Measurements from ENCODE around the gene UBE2V1. TPM values are rescaled to one million over a fixed set of nuclear protein-coding genes. Genes with fewer than 3 reads are reported as not detected.
"Not testable (repeated sequence)": the region's sequence is repeated elsewhere in the genome, so short reads cannot be mapped to it uniquely, and the experiment has no call there.

UBE2V1 gene
- total RNA-seq, 2 experiments from 2014 or later, result 167 to 174 TPM

DNA sequence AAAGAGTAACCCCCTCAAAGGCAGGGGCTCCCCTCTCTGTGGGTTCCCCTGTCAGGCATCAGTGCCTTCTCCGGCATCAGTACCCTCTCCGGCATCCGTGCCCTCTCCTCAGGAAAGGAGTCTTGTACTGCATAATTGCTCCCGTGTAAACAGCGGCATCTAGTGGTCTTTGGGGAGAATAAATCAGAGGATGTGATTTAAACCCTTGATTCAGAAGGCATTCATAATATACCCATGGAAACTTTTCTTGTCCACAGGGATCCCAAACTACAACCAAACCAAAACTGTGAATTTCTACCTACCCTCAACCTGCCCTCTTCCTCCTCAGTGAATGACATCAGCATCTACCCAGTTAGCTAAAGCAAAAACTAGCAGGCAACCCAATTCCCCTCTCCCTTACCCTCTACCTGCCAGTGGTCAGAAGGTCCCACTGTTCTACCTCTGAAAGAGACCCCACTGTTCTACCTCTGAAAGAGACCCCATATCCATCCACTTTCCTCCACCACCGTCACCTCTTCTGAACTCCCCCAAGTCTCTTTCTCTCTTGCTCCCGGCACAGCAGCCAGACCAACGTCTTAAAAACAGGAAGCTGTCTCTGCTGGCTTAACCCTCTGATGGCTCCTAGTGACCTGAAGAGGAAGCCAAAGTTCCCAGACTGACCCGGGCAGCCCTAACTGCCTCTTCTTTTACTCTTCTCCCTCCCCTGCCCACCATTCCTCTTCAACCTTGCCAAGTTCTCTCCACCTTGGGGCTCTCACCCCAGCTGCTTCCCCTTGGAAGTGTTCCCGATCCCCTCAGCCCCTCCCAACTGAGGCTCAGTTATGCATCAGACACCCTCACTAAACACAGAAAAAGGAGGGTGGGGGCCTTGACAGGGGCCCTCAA, 27.2 kb downstream of the UBE2V1 start:
- POLR2A ChIA-PET, result interaction anchor here (0.6 kb wide), 1 partner anchor 15 kb away, joined by 3 read pairs; no protein-coding TSS in a partner anchor
- CTCF ChIA-PET, result interaction anchor here (0.6 to 4.7 kb wide), 13 partner anchors 9 to 131 kb away, joined by 3 to 28 read pairs (median 4); no protein-coding TSS in a partner anchor

DNA sequence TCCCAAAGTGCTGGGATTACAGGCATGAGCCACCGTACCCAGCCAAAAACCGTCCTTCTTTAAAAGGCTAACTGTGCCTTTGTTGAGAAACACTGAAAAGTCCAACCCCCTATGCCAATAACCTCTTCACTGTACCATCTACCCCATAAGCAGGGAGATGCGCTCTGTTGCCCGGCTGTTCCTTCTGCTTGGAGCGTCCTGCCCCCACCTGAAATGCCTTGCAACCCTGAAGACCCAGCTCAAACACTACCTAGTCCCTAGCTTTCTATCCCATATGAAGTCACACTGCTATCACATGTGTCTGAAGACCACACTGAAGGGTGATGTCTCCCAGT, 27.8 kb downstream of the UBE2V1 start:
- CTCF ChIA-PET, result interaction anchor here (0.6 to 4.7 kb wide), 14 partner anchors 9 to 132 kb away, joined by 3 to 28 read pairs (median 4); no protein-coding TSS in a partner anchor
- POLR2A ChIA-PET, result interaction anchor here (0.6 kb wide), 1 partner anchor 16 kb away, joined by 3 read pairs; no protein-coding TSS in a partner anchor

DNA sequence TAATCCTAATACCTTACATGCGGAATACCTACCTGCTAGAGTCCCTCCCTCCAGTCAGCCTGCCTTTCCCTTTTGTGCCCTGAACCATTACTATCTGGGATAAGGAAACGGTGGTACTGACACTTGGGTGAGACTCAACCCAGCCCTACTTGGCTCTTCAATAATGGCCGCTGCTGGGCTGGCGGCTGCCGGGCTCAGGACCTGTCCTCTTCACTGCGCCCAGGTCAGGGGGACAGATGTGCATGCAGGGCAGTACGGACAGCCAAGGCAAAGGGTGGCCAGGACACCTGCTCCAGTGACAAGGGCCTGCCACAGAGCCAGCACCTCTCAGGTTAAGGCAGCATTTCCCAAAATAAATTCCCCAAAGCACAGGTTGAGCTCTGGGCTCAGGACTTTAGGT, 29.9 kb downstream of the UBE2V1 start:
- ChIA-PET CTCF (interaction anchor here (1.6 to 4.7 kb wide), 3 partner anchors 12 to 104 kb away, joined by 4 to 28 read pairs (median 24); no protein-coding TSS in a partner anchor), POLR2A (no interaction called here)

DNA sequence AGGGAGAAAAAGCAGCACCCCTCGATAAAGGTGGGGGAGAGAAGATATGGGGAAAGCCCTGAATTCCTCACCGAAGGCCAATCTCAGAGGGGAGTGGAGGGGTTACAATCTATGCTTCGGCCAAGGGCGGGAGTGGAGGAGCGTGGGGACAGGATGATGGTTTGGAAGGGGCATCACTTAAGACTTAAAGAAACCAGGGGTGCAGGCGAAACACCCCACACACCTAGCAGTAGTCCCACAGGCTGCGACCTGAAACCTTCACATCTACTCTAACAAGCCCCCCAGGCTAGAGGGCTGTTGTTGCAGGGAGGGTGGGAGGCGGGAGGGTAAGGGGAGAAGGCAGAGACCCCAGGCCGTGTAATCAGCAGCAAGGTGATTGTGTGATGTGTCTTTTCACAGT, 30.9 kb downstream of the UBE2V1 start:
- POLR2A ChIA-PET, CTCF ChIA-PET: not testable (repeated sequence)

DNA sequence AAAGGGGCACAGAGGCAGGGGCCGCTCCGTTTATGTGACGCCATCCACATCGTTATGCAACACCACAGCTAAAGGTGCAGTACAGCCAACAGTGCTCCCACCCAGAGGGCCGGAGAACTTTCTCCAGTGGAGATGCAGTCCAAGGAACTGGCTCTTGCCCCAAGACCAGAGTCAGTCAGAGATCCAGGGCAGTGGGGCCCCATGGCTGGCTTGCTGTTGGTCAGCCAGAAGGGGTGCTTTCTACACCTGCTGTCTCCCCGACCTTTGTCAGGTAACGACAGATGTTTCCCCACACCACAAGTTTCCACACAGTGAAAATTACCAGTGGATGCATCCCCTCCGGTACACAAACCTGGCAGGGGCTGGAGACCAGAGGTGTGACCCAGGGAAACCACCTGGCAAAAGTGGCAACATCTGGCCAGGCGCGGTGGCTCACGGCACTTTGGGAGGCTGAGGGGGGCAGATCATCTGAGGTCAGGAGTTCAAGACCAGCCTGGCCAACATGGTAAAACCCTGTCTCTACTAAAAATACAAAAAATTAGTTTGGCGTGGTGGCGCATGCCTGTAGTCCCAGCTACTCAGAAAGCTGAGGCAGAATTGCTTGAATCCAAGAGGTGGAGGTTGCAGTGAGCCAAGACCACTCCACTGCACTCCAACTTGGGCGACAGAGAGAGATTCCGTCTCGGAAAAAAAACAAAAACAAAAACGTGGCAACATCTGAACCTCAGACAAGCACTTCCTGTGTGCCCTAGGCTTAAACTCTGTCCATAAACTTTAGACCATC, 34.9 kb downstream of the UBE2V1 start:
- ChIA-PET CTCF (interaction anchor here (10.9 kb wide), 1 partner anchor 99 kb away, joined by 246 read pairs; the partner anchor contains the start of gene SNAI1), POLR2A (no interaction called here)

DNA sequence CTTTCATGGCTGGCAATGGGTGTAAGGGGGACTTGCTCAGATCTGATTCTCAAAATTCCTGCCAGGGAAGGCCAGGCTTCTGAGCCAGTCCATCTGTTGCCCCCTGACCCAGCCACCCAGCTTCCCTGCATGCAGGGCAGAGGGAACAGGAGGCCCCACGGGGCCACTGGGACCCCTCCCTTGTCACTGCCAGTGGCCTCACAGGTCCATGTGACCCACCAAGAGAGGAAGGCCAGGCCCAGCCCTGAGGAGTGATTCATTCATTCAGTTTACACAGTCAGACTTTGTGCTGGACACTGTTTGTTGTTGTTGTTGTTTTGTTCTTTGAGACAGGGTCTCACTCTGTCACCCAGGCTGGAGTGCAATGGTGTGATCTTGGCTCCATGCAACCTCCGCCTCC, 39.5 kb downstream of the UBE2V1 start:
- ChIA-PET CTCF (interaction anchor here (0.6 to 10.9 kb wide), 2 partner anchors 11 to 95 kb away, joined by 3 to 246 read pairs; partner anchors contain the start of gene SNAI1), POLR2A (no interaction called here)

DNA sequence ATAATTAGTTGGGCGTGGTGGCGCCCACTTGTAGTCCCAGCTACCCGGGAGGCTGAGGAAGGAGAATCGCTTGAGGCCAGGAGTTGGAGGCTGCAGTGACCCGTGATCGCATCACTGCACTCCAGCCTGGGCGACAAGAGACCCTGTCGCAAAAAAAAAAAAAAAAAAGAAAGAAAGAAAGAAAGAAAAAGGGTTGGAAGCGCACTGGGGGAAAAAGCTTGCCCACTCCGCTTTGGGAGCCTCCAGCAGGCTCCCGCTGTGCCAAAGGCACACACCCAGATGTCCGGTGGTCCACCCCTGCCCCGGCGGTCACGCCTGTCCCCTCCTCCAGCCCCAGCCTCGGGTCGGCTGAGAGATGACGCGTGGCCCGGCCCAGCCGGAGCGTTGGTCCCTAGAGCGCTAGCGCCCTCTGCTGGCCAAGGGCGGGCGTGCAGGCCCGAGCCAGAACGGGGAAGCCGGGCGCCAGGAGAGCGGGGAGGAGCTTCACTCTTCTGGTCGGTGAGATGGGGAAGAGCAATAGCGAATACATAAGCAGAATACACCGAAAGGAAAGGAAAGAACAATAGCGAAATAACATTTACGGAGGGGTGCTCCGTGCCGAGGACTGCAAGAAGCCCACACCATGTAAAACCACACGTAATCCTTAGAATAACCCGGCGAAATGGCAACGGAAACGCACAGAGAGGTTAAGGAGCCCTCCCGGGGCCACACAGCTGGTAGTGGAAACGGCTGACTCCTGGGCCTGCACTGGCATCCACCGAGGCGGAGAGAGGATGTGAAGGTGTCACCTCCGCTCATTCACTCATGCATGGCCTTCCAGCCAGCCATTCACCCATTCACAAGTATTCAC, 41.7 kb downstream of the UBE2V1 start:
- ChIA-PET POLR2A (interaction anchor here (0.7 to 1.0 kb wide), 2 partner anchors 92 to 385 kb away, joined by 3 to 9 read pairs; no protein-coding TSS in a partner anchor), CTCF (interaction anchor here (0.6 to 10.9 kb wide), 53 partner anchors 9 to 400 kb away, joined by 3 to 246 read pairs (median 5); partner anchors contain the start of genes PEDS1, RNF114, SNAI1 and UBE2V1)

DNA sequence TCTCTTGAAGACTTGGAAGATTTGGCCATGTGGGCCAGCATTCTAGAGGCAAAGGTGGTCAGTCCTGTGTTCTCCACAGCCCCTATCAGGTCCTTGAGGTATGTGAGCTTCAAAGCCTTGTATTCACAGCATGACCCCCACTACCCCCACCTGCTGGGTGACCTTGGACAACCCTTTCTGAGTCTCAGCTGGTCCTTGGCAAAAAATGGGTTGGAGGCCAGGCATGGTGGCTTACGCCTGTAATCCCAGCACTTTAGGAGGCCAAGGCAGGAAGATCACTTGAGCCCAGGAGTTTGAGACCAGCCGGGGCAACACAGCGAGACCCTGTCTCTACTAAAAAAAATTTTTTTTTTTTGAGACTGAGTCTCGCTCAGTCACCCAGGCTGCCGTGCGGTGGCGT, 42.6 kb downstream of the UBE2V1 start:
- POLR2A ChIA-PET, result no interaction called here
- CTCF ChIA-PET, result interaction anchor here (0.6 to 10.9 kb wide), 17 partner anchors 10 to 236 kb away, joined by 3 to 246 read pairs (median 6); partner anchors contain the start of genes SNAI1 and UBE2V1

DNA sequence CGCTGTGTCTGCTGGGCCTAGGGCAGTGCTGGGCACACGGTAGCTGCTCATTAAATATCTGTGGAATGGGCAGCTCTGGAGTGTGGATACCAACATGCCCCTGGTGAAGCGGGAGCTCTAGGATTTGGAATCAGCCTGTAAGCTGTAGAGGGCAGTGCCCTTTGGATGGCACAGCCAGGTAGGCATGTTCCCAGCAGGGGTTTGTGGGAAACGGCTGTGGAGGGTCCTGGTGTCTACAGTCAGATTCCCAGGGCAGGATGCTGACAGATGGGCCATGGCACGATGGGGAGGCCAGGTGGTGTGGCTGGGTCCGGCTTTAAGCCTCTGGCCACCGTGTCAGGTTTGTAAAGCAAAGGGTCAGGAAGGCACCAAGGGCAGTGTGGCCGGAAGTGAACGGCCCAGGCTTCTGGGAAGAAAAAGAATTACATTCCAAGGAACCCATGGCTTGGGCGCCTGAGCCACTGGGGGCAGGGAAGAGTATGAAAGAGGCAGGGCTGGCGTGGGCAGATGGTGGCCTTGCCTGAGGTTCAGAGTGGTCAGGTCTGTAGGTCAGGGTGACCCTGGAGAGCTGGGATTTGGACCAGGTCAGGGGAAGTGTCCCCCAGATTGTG, 44.8 kb downstream of the UBE2V1 start:
- CTCF ChIA-PET, result interaction anchor here (10.9 kb wide), 1 partner anchor 89 kb away, joined by 246 read pairs; the partner anchor contains the start of gene SNAI1
- POLR2A ChIA-PET, result no interaction called here

DNA sequence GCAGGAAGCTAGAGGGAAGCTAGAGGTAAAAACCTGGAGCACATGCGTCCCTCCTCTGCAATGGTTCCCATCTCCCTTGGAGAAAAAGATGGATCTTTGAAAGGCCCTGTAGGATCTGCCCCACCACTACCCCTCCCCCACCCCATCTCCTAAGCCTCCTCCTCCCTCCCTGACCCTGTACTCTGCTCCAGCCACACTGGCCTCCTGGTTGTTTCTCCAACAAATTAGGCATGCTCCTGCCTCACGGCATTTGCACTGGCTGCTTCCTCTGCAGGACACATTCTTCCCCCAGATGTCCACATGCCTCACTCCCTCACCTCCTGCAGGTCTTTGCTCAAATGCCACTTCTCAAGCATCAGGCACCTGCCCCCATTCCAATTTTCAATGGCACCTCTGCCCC, 45.5 kb downstream of the UBE2V1 start:
- POLR2A ChIA-PET, result no interaction called here
- CTCF ChIA-PET, result interaction anchor here (10.9 kb wide), 1 partner anchor 89 kb away, joined by 246 read pairs; the partner anchor contains the start of gene SNAI1

DNA sequence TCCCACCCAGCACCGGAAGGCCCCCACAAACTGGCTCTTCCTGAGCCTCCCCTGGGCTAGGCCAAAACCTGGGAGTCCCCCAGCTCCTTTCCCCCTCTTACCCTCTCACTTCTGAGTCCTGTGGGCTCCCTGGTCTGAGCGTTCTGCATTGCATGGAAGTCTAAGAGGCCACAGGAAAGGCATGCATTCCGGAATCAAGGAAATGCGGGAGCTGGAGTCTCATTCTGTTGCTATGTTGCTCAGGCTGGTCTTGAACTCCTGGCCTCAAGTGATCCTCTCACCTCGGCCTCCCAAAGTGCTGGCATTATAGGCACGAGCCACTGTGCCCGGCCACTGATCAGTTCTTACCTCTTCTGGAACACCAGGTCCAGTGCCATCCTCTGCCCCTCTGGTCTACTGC, 45.9 kb downstream of the UBE2V1 start:
- ChIA-PET POLR2A (no interaction called here), CTCF (interaction anchor here (2.7 to 10.9 kb wide), 2 partner anchors 88 kb away, joined by 10 to 246 read pairs; partner anchors contain the start of gene SNAI1)

DNA sequence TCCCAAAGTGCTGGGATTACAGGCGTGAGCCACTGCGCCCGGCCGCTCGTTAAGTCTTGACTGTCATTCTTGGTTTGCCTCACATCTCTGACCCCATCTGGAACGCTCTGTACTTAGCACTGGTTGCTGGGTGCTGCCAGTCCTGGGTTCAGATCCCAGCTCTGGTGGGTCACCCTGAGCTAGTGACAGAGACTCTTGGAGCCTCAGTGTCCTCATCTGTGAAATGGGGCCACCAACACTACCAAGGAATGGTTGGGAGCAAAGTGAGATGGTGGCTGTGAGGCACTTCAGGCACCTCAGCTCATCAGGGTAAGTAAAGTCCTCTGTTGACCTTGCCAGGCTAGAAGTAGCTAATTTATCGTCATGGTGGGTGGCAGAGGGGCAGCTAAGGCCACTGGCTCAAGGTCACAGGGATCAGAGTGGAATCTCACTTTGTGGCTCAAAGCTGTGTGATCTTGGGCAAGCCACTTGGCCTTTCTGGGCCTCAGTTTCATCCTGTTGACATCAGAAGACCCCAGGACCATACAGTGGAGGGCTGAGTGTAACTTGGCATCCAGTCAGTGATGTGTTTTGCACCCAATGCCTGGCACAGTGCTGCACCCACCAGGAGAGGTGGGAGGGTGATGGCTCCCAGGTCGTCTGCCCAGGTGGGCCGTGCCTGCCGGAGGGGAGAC, 46.7 kb downstream of the UBE2V1 start:
- ChIA-PET POLR2A (no interaction called here), CTCF (interaction anchor here (2.7 kb wide), 1 partner anchor 87 kb away, joined by 10 read pairs; no protein-coding TSS in a partner anchor)

DNA sequence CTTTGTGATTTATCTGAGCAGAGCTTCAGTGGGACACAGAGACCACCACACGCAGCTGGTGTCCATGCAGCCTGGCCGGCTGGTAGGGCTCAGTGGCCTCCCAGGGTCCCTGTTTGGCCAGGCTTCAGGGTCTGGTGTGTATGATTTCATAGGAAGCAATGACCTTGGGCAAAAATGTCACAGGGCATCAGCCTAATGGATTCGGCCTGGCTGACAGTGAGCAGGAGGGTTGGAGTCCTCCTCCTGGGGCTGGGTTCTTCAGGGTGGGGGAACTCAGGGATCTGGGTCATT, 47.7 kb downstream of the UBE2V1 start:
- CTCF ChIA-PET, result interaction anchor here (1.2 to 2.7 kb wide), 2 partner anchors 84 to 86 kb away, joined by 4 to 10 read pairs; no protein-coding TSS in a partner anchor

DNA sequence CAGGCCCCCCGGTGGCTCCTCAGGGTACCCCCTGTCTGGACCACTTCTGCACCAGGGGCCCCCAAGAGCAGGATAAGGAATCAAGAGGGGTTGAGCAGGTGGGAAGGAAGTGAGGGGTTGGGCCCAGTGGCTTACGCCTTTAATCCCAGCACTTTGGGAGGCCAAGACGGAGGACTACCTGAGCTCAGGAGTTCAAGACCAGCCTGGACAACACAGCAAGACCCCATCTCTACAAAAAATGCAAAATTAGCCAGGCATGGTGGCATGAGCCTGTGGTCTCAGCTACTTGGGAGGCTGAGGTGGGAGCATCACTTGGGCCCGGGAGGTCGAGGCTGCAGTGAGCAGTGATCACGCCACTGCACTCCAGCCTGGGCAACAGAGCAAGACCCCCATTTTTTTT, 49.2 kb downstream of the UBE2V1 start:
- POLR2A ChIA-PET, CTCF ChIA-PET: not testable (repeated sequence)

More for the DNA sequence above, 47.7 kb downstream of the UBE2V1 start:
- POLR2A ChIA-PET, result no interaction called here

DNA sequence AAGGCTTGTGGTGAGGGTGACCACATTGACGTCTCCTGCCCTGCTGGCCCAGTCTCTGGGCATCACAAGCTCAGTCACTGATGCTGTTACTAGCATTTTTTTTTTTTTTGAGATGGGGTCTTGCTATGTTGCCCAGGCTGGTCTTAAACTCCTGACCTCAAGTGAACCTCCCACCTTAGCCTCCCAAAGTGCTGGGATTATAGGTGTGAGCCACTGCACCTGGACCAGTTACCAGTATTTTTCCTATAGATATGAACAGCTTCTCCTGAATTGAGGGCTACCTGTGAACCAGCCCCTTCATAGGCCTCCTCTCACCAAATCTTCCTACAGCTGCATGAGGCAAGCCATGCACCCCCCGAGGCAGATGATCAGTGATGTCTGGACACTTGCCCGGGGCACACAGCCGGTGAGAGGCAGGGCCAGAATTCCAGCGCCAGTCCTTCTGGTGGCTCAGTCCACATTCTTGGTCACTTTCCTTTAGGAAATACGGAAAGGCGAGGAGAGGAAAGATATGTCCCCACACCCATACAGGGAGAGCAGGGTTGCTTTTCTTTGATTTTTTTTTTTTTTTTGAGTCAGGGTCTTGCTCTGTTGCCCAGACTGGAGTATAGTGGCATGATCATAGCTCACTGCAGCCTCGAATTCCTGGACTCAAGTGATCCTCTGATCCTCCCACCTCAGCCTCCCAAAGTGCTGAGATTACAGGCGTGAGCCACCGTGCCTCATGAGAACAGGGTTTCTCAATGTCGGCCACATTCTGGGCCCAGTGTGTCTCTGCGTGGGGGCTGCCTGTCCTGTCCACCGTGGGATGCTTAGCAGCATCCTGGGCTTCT, 50.7 kb downstream of the UBE2V1 start:
- ChIA-PET CTCF (interaction anchor here (1.1 to 2.3 kb wide), 2 partner anchors 9 to 13 kb away, joined by 3 to 12 read pairs; no protein-coding TSS in a partner anchor), POLR2A (no interaction called here)

DNA sequence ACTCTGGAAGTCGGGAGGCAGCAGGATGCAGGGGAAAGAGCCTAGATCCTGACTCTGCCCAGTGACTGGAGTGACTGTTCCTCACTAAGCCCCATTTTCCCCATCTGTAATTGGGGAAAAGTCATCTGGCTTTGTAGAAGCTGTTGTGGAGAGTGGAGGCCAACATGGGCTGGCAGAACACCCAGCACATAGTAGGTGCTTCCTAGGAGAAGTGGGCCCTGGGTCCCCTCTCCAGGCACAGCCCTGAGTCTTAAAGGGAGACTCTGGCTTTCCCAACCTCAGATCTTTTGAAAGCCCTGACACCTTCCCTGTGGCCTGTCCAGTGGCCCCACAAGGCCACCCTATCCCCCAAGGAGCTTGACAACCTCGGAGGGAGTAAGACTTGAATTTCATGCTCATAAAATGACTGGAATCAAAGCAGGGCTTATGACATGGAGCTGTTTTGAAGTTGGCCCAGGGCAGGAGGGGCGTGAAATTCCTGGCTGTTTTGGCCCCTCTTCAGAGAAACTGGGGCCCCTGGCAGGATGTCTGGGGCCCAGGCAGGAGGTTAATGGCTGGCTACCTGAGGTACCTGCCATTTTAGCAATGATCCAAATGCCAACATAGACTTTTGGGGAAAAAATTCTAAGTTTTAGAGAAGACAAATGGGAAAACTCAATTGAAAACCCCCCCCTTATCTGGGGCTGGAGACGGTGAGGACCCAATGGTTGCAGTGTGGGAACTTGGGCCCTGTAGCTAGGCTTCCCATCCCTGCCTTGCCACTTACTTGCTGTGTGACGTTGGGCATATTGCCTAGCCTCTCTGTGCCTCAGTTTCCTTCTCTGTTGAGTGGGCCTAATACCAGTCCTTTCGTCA, 51.6 kb downstream of the UBE2V1 start:
- POLR2A ChIA-PET, result no interaction called here
- CTCF ChIA-PET, result interaction anchor here (1.3 to 2.3 kb wide), 2 partner anchors 10 to 82 kb away, joined by 3 to 12 read pairs; no protein-coding TSS in a partner anchor
